NOMO-1 treated with dmso at 0.1 percent for 144 hours (cell line): ENCODE data around the gene G6PC3.
A peak's percentile ranks its signal among the peaks of the same experiment; 100 is the strongest.

ENCODE experiments used
- DNase-seq: peaks from one replicate; lab custom pipeline; 2025; ENCODE audit not compliant: unreplicated experiment; lab: John Stamatoyannopoulos, UW

The G6PC3 gene

DNA sequence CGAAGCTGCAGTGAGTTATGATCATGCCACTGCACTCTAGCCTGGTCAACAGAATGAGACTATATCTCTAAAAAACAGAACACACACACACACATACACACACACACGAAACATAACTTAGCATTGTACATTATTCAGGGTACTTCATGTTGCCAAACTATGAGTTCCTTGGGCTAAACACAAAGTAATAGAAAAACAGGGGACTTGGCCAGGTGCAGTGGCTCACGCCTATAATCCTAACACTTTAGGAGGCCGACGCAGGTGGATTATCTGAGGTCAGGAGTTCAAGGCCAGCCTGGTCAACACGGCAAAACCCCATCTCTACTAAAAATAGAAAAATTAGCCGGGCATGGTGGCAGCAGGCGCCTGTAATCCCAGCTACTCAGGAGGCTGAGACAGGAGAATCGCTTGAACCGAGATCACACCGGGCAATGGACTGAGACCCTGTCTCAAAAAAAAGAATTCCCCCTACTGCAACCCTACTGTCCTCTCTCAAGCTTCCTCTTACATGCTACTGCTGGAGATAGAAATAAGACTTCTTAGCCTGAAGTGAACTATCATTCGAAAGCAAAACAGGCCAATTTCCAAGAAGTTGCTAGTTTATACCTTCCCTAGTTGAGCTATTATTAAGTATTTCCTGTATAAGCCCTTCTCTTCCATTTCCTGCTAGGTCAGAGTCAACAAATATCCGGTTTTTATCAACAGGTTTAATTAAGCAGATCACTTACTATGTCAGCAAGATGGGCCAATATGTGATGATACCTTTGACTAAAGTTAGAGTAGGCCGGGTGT, 11.2 kb upstream of the G6PC3 start:
- DNase-seq = no peak

DNA sequence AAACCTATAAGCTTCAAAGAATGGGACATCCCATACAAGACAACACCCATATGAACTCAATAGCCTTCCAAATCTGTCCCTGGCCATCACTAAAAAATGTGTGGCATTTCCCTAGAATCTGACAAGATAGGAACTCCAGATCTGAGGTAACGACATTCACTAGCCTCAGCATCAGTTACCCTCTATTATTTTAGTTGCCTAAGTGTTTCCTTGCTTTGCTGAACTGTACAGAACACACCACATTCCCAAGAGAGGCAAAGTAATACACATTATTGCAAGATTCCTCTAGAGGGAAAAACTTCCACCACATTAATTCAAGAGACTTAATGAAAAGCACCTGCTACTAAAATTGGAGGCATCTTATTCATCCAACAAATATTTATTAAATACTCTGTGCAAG, 9.1 kb upstream of the G6PC3 start:
- DNase-seq = no peak

DNA sequence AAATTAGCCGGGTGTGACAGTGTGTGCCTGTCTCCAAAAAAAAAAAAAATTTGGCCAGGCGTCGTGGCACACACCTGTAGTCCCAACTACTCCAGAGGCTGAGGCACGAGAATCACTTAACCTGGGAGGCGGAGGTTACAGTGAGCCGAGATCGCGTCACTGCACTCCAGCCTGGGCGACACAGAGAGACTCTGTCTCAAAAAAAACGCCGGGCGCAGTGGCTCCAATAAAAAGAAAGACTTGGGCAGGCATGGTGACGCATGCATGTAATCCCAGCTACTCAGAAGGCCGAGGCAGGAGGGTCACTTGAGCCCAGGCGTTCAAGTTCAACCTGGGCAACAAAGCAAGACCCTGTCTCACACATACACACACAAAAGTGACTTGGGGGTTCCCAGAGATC, 7.7 kb upstream of the G6PC3 start:
- DNase-seq = no peak

DNA sequence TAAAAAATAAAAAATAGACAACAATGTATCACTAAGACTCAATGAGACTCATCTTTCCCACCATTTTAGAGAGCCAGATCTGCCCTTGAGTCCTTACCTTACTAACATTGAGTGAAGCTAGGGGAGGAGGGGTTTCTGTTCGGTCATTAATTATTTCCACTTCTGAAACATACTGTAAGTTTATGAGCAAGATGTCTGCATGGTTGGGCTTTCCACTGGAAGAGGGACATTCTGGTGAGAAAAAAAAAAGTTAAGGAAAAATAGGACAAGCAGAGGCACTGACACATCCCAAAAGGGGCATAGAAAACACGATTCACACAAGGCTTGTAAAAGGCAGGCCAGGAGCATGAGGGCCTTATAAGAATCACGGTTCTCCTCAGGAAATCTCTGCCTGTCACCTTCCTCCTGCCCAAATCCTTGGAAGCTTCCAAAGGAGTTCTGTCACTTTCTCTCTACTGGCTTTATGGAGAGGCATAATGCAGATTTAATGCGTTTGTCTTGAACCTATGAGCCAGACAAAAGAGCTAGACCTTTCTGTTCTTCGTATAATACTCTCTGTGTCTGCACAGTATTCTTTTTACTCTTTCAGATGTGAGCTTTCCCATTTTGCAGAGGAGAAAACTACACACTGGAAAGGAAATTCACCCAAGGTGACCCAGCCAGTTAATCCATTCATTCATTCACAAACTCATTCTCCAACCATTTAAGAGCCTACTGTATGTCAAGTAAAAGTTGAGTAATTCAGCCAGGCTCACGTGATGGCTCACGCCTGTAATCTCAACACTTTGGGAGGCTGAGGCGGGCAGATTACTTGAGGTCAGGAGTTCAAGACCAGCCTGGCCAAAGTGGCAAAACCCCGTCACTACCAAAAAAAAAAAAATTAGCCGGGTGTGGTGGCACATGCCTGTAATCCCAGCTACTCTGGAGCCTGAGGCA, 6.6 kb upstream of the G6PC3 start:
- DNase-seq = no peak

DNA sequence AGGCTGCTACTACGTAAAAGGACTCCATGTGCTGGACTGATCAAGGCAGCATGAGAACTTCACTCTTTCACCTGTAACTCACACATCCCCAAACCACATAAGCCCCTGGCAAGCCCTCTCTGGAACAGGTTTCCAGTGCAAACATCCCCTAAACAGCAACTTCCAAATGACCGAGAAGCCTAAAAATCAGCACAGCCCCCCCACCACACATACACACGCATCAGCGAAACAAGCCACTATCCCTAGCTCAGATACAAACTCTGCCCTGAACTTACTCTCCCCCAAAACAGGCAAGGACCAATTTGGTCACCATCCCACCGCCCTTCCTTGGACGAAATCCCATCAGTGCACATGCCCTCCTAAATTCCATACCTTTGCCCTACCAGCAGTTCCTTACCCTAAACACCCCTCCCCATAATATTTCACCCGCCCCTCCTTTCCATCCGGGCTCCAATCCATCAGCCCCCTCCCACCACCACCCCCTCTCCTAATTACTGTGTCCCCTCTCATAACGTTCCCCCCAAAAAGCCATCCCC, 4.8 kb upstream of the G6PC3 start:
- no peak for DNase-seq

DNA sequence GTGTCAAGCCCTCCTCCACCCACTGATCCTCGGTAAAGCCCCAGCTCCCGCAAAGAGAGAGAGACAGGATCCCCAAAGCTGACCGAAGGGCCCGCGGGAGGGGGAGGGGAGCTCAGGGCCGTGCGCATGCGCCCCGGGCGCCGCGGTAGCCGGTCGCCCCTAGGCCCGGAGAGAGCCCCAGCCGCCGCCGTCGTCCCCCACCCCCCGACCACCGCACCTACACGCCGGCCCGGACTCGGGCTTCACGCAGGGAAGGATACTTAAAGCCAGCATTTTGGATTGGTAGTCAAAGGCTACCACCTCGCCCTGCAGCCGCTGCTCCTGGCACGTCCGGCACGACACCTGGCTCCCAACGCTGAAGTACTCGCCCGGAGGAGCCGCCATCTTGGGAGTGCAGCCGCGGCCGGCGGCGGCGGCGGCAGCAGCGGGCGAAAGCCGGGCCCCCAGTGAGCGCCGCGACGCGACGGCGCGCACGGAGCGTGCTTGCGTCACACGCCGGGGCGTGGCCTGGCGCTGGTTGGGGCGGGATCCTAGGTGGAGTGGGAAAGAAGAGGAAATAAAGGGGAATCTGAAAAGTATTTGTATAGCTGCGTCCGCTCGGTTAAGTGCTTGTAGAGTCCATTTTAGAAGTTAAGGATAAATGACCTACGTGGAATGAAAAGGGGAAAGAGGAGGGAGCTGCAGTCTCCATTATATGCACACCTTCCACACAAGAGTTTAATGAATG, 4.2 kb upstream of the G6PC3 start, which contains the start of gene LSM12:
TSS of gene LSM12 (minus strand) at position 468 of the 727 bp plus-strand sequence. CDS start at position 384, 84 bp downstream.
- DNase-seq = peak; percentile 80

DNA sequence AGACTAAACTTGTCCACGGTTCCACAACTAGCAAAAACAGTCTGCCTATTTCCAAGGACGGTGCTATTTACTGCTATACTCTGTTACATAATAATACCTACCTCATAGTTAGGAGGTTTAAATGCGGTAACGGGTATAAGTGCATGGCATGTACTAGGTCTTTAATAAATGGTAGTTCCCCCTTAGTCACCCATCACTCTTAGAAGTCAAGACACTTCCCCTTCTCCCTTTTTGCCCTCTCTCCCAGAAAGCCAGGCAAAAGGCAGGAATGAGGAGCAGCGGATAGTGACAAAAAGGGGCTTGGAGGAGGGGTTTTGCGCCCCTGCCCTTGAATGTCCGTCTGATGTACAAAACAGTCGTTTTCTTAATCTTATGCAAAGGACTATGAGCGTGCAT, 3.0 kb upstream of the G6PC3 start:
- DNase-seq = no peak

DNA sequence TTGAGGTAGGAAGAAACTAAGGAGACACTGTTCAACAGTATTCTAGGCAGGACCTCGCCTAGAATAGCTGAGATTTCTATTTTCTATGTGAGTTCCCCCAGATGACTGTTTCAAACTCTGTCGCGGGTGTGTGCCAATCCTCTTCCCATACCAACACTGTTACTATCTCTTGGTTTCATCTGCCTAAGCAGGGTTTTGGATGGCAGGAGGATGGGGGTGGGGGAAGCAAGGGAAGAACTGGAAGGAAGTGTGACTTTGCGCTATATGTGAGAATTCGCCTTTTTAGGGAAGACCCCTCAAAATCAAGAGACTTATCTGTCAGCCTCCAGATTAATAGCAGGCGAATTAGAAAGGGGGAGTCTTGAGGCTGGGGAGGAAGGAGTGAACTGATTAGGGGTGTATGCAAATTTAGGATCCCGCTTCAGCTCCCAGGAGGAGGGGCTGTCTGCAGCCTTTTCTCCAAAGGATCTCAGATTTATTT, 521 bp upstream of the G6PC3 start:
- no peak for DNase-seq

DNA sequence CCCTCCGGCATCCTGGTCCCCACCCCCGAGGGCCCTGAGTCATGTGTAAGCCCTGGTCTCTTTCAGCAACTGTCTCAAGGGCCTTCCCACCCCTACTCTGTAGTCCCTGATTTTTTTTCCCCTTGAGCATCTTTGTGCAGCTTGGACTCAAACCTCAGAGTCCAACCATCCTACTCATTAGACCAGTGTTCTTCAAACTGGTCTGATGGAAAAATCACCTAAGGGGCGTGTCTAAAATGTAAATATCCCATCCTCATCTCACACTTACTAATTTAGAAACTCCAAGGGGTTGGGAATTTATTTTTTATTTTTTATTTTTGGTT, 624 bp downstream of the G6PC3 start:
- no peak for DNase-seq

DNA sequence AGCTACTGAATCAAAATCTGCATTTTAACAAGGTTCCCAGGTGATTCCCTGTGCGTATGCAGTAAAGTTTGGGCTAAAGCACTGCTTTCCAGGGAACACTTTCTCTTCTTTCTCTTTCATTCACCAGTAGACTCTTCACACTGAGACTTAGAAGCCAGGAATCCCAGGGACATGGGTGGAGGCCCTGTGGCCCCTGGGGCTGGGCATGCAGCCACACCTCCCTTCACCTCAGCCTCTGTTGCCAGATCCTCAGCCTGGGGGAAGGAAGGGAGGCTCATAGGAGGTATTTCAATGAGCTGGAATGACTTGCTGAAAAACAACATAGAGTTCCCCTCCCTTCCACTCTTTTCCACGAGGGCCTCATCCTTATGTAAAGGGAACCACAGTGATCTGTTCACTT, 1.2 kb downstream of the G6PC3 start:
- no peak for DNase-seq

DNA sequence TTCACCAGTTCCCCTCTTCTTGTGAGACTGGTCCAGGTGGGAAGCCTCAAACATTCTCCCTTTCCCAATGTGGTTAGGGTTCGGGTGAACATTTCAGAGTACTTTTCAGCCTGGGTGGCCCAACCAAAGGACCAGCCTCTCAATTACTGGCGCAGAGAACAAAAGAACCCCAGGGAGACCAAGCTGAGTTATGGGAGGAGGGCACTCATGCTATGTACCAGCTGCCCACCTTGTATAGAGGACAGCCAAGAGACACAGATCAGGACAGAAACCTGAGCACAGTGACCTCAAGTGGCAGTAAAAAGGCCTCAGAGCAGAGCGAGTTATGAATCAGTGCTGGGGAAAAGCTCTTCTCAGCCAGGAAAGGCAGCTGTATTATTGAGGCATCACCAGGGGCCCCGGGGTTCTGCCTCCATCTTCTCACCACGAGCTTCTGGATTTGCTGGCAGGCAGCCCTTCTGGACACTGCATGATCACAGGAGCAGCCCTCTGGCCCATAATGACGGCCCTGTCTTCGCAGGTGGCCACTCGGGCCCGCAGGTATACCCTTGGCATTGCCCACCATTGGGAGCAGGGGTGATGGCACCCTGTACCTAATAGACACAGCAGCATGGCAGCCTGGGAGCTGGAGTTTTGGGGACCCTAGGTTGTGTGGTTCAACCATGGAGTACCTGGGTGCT, 3.8 kb downstream of the G6PC3 start:
- DNase-seq = no peak

DNA sequence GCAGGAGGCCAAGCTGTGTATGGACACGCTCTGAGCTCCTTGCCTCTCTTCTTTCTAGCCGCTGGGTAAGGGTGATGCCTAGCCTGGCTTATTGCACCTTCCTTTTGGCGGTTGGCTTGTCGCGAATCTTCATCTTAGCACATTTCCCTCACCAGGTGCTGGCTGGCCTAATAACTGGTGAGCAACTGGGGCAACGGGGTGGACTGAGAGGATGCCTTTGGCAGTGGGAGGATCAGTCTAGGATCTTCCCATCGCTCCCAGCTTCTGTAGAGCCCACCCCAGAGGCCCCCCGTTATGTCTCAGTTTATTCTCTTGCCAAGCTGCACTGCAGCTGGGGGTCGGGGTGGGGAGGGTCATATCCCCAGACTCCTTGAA, 4.4 kb downstream of the G6PC3 start:
- no peak for DNase-seq

DNA sequence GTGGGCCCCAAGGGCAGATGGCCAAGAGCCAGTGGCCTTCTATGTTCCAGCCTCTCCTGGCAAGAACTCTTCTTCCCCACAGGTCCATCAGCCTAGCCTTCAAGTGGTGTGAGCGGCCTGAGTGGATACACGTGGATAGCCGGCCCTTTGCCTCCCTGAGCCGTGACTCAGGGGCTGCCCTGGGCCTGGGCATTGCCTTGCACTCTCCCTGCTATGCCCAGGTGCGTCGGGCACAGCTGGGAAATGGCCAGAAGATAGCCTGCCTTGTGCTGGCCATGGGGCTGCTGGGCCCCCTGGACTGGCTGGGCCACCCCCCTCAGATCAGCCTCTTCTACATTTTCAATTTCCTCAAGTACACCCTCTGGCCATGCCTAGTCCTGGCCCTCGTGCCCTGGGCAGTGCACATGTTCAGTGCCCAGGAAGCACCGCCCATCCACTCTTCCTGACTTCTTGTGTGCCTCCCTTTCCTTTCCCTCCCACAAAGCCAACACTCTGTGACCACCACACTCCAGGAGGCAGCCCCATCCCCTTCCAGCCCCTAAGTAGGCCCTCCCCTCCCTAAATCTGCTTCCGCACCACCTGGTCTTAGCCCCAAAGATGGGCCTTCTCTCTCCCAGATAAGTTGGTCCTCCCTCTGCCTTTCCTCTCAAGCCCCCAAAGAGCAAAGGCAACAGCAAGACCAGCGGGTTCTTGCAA, 5.2 kb downstream of the G6PC3 start:
- no peak for DNase-seq

DNA sequence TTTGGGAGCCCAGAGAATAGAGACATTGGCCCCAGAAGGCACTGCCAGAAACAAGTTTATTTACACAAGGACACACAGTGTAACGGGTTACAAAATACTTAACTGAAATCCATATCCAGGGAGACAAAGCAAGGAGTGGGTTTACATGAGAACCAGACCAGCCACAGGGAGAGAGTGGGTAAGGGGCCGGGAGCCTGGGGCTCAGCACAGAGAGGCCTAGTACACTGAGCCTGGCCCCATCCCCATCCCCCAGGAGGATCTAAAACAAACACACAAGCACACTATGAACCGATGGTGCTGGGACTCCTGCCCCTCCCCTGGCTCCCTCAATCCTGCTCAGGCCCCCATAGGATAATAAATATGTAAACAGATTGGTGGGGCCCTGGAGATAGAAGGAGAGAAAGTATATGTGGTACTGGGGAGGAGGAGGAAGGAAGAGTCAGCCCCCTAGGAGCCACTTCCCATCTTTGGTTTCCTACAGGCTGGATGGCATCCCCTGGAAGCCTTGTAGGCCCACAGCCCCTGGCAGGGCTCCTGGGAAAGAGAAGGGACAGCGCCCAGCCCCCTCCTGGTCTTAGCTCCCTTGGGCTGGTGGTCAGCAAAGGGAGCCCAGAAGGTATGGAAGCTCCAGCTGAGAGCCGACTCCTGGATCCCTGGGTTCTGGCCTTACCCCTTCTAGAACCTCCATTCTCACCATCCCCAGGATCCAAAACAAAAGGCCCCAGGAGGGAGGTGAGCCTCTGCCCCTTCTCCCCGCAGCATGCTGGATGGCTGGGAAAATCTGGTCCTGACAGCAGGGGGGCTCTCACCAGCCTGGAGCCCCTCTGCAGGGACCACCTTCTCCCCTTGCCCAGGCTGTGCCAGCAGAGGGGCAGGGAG, 6.4 kb downstream of the G6PC3 start:
- DNase-seq = no peak

DNA sequence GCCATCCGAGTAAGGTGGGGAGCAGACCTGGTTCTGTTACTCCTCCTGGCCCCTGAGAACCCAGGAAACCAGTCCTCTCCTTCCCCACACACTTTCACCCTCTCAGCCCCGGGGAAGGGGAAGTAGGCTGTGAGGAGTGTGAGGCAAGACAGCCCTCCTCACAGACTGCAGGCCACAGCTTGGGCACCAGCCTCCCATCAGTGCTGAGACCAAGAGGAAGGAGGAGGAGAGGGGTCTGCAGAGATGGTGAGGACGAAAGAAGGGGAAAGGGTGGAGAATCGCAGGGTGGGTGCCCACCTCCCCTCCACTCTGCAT, 7.0 kb downstream of the G6PC3 start:
- peak; percentile 72 for DNase-seq

DNA sequence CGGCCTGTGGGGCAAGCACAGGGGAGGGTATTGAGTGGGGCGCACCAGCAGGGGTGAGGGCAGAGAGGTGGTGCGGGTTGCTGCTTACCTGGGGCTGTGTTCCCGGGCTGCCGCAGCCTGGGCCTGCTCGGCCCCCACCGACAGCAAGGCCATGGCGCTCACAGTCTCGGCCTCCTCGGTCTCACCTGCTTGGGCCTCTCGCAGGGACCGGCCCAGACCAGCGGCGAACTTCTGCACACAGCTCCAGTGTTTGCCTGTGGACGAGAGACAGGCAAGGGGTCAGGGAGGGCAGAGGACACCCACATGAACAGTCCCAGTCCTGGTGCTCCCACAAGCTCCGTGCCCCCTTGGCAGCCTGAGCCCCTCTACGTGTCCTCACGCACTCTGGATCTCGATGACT, 7.9 kb downstream of the G6PC3 start:
- no peak for DNase-seq

DNA sequence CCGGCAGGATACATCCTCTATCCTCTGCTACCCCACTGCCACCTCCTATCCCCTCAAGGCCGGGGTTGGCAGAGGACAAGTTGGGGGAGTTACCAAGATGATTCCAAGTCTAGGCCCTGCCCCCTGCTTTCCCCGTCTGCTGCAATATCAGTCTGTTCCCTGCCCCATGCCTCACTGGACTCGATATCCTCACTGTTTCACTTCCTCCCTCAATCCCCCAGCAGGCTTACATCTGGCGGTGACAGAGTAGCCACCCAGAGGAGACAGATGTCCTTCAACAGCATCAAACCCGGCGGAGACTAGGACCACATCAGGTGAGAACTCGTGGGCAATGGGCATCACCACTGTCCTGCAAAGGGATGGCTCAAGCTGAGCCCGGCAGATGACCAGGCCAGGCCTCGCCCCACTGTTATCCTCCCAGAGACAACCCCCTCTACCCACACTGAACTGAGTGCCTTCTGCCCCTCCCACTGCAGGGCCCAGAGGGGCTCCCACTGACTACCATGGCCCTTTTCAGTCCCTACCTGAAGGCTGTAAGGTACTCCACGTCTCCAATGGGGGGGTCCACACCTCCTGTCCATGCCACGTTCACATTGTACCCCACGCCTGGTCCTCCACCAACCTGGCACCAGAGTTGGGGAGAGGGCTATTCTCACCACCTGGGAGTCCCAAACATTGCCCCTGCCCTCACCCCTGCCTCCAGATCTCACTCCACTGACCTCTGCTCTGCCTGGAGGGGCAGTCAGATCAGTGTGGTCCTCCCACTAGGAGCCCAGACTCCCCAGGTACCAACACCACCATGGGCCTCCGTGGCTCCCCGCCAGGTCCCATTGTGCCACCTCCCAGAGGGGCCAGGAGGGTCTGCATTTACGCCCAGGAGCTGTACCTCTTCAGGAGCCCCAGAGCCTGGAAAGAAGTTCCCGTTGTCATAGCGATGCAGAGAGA, 9.6 kb downstream of the G6PC3 start:
- no peak for DNase-seq

DNA sequence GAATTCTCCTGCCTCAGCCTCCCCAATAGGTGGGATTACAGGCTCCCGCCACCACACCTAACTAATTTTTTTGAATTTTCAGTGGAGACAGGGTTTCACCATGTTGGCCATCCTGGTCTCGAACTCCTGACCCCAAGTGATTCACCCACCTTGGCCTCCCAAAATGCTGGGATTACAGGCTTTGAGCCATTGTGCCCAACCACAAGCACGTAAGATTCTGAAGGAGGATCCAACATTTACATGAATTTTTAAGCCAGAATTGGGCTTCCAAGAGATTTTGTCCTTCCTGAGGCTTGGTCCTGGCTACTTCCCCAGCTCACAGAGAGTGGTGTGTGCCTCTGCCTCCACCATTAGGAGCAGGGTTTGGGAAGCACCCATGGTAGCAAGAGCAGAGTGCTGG, 11.1 kb downstream of the G6PC3 start:
- DNase-seq = no peak
